ENCODE data around the gene CNTRL.

The CNTRL gene

GRCh38 chr9:121217609-121218292 lies 143.0 kb downstream of the CNTRL start:
- no peak overlapping the region for H3K4me3 Mint-ChIP-seq
- no peak for DNase-seq
- no peaks in the 10 kb centered on the region for H3K36me3 Mint-ChIP-seq
- CTCF ChIA-PET = interaction anchor here (1.4 to 1.5 kb wide), 3 partner anchors 51 to 102 kb away, joined by 3 to 5 read pairs (median 3); partner anchors contain the start of gene GSN
- no peaks in the 10 kb centered on the region for H3K9me3 Mint-ChIP-seq
- no peak overlapping the region for H3K27ac Mint-ChIP-seq
- no peaks in the 10 kb centered on the region for H3K27me3 Mint-ChIP-seq
- H3K4me1 Mint-ChIP-seq = peaks cover 10% of the 10 kb centered on the region

GRCh38 chr9:121218357-121219027 lies 143.7 kb downstream of the CNTRL start:
- Mint-ChIP-seq H3K4me1 (peaks cover 6% of the 10 kb centered on the region), H3K36me3 (no peaks in the 10 kb centered on the region), H3K4me3 (no peak overlapping the region), H3K27ac (no peak overlapping the region), H3K27me3 (no peaks in the 10 kb centered on the region), H3K9me3 (no peaks in the 10 kb centered on the region)
- DNase-seq = no peak
- CTCF ChIA-PET = interaction anchor here (1.4 to 1.5 kb wide), 3 partner anchors 50 to 102 kb away, joined by 3 to 5 read pairs (median 3); partner anchors contain the start of gene GSN

- no peak overlapping the region for H3K27ac Mint-ChIP-seq
- H3K4me3 Mint-ChIP-seq = no peak overlapping the region
- H3K9me3 Mint-ChIP-seq = no peaks in the 10 kb centered on the region
- DNase-seq = no peak
- no peaks in the 10 kb centered on the region for H3K36me3 Mint-ChIP-seq
- CTCF ChIA-PET = interaction anchor here (1.5 kb wide), 2 partner anchors 12 to 100 kb away, joined by 3 to 4 read pairs; no protein-coding TSS in a partner anchor
- peaks cover 6% of the 10 kb centered on the region for H3K4me1 Mint-ChIP-seq
- H3K27me3 Mint-ChIP-seq = no peaks in the 10 kb centered on the region
Observed at GRCh38 chr9:121219530-121219929, 144.8 kb downstream of the CNTRL start.

- H3K27me3 Mint-ChIP-seq = no peaks in the 10 kb centered on the region
- H3K4me1 Mint-ChIP-seq = peaks cover 4% of the 10 kb centered on the region
- no peaks in the 10 kb centered on the region for H3K36me3 Mint-ChIP-seq
- no peaks in the 10 kb centered on the region for H3K9me3 Mint-ChIP-seq
- H3K27ac Mint-ChIP-seq = no peak overlapping the region
- no peak overlapping the region for H3K4me3 Mint-ChIP-seq
- DNase-seq = no peak
- CTCF ChIA-PET = interaction anchor here (1.0 to 1.1 kb wide), 3 partner anchors 8 to 99 kb away, joined by 3 read pairs; no protein-coding TSS in a partner anchor
Observed at GRCh38 chr9:121220996-121221663, 146.4 kb downstream of the CNTRL start.

DNA sequence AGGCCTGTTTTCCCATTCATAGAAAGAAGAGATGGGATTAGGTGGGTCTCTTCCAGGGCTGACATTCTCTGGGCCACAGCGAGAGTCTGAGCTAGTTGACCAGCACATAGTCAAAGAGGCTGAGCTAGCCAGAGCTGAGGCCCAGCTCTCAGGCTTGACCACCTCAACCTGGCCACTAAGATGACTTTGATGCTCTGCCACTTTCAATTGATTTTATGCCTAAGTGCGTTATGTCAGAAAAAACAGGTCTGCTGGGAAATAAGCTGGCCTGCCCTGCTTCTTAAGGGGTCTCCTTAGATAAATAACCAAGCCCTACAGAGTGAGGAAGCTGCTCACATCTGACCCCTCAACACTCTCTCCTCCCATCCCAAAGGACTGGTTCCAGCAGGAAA lies 146.9 kb downstream of the CNTRL start:
- CTCF ChIA-PET = interaction anchor here (1.0 to 2.1 kb wide), 4 partner anchors 8 to 99 kb away, joined by 3 to 8 read pairs (median 5); no protein-coding TSS in a partner anchor
- no peaks in the 10 kb centered on the region for H3K9me3 Mint-ChIP-seq
- H3K36me3 Mint-ChIP-seq = no peaks in the 10 kb centered on the region
- no peaks in the 10 kb centered on the region for H3K4me1 Mint-ChIP-seq
- no peaks in the 10 kb centered on the region for H3K27me3 Mint-ChIP-seq
- DNase-seq = no peak
- no peak overlapping the region for H3K27ac Mint-ChIP-seq
- no peak overlapping the region for H3K4me3 Mint-ChIP-seq

GRCh38 chr9:121222524-121223171 lies 147.9 kb downstream of the CNTRL start:
- Mint-ChIP-seq H3K27ac (no peak overlapping the region), H3K36me3 (no peaks in the 10 kb centered on the region), H3K27me3 (no peaks in the 10 kb centered on the region), H3K4me3 (no peak overlapping the region), H3K9me3 (no peaks in the 10 kb centered on the region), H3K4me1 (no peaks in the 10 kb centered on the region)
- no peak for DNase-seq
- CTCF ChIA-PET = interaction anchor here (0.8 to 3.3 kb wide), 9 partner anchors 9 to 58 kb away, joined by 3 to 19 read pairs (median 4); partner anchors contain the start of gene GSN

DNA sequence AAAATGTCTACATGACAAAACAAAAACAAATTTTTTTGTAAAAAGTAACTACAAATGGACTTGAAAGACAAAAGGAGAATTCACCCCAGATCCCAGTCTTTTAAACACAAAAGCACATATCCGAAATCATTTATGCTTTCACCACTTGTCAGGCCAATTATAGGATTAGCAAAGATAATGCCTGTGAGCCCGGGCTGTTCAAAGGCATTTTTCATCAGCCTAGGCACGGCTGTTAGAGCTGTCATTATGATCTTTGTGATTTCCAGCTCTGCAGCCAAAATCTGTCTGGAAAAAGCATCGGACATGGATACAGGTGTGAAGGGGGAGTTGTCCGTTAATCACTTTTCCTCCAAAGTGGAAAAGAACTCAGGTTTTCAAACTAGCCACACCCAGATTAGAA lies 150.5 kb downstream of the CNTRL start:
- Mint-ChIP-seq H3K9me3 (no peaks in the 10 kb centered on the region), H3K4me1 (no peaks in the 10 kb centered on the region), H3K4me3 (no peak overlapping the region), H3K36me3 (no peaks in the 10 kb centered on the region), H3K27me3 (no peaks in the 10 kb centered on the region), H3K27ac (no peak overlapping the region)
- no peak for DNase-seq
- CTCF ChIA-PET = interaction anchor here (3.3 kb wide), 1 partner anchor 12 kb away, joined by 19 read pairs; no protein-coding TSS in a partner anchor

DNA sequence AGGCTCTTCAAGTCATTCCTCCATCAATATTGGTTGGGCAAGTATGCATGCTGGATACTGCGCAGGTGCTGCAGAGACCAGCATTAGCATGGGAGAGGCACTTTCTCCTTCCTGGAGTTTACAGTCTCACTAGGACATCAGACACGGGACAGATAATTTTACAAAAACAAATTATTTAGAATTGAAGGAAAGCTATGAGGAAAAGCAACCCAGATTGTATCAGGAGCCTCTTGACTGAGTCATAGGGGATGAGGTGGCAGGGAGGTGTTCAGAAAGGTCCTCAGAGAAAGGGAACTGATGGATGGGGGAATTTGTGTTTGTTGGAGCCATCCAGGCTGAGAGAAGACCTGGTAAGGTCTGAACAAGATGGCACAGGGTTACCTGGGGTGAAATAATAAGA lies 151.4 kb downstream of the CNTRL start:
- no peak overlapping the region for H3K27ac Mint-ChIP-seq
- no peaks in the 10 kb centered on the region for H3K4me1 Mint-ChIP-seq
- H3K36me3 Mint-ChIP-seq = no peaks in the 10 kb centered on the region
- no peak for DNase-seq
- H3K9me3 Mint-ChIP-seq = no peaks in the 10 kb centered on the region
- H3K4me3 Mint-ChIP-seq = no peak overlapping the region
- no peaks in the 10 kb centered on the region for H3K27me3 Mint-ChIP-seq
- CTCF ChIA-PET = interaction anchor here (0.7 to 1.5 kb wide), 5 partner anchors 11 to 176 kb away, joined by 3 to 5 read pairs (median 3); no protein-coding TSS in a partner anchor

Measured in activated naive CD4-positive, alpha-beta T cell treated with anti-CD3 and anti-CD28 coated beads, Interleukin-2, amount 10 ng/mL, durations not matched to agents 7 days and 5 days (primary cell).